ENCODE results near the gene CMSS1.

CMSS1 gene

DNA sequence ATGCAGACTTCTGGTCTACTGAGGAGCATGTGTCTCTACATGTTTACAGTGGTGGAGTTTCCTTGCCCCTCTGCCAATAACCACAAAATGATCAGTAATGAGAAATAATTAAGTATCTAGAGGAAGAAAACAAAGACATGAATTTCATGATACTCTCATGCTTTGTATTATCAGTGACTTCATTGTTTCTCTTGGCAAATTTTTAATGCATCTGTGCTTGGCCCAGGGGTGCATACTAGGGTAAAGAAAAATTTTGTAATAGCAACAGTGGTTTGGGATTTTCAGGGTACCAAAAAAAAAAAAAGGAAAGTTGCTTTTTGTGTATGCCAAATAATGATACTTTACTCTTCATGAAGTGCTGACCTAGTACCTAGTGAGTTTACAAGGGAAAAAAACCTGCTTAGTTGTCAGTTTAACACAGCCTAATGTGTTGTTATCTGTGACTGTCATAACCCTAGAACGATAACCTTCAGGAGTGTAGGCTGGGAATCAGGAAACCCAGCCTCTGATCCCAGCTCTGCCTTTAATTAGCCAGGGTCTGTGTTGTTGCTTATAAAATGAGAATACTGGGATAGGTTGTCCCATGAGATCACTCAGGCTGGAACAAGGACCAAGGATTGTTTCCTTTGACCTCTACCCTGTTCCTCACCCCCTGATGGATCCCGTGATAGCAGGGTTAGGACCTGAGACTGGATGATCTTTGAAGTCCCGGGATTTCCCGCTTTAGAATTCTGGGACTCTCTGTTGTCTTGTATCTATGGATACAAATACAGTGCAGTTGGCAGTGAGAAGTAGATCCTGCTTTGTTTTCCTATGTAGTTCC is 117.5 kb downstream of the CMSS1 start:
- H3K9me3 Mint-ChIP-seq = no peaks in the 10 kb centered on the region
- H3K36me3 Mint-ChIP-seq = peaks cover 15% of the 10 kb centered on the region
- no peak overlapping the region for H3K4me3 Mint-ChIP-seq
- H3K27ac Mint-ChIP-seq = no peak overlapping the region
- no peaks in the 10 kb centered on the region for H3K27me3 Mint-ChIP-seq
- H3K4me1 Mint-ChIP-seq = peaks cover 19% of the 10 kb centered on the region

DNA sequence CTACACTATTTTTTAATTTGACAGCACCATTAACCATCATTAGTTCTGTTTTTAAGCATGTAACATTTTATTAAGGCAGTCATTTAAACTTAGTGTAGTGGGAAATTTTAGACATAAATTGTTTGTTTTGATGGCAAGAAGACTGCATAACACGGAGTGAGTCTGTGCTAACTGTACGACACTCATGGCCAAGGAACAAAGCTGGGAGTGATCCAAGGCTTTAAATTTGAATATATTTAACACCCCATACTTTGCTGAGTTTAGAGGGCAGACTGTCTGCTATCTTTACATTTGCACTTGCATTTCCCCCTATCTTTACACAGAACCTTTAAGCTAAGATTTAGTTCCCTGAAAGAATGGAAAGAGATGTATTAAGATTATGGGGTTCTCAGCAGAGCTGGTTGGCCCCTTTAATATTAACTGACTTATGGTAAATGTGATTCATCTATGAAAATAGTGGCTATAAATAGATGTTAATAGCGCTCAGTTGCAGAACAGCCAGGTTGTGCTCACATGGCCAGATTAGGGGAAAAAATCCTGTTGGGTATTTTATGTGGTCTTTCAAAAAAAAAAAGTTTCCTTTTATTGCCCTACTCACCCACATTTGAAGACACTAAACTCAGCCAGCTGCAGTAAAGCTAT is 120.7 kb downstream of the CMSS1 start:
- peaks cover 19% of the 10 kb centered on the region for H3K4me1 Mint-ChIP-seq
- H3K4me3 Mint-ChIP-seq = no peak overlapping the region
- H3K27me3 Mint-ChIP-seq = no peaks in the 10 kb centered on the region
- H3K27ac Mint-ChIP-seq = no peak overlapping the region
- no peaks in the 10 kb centered on the region for H3K9me3 Mint-ChIP-seq
- H3K36me3 Mint-ChIP-seq = peaks cover 5% of the 10 kb centered on the region

DNA sequence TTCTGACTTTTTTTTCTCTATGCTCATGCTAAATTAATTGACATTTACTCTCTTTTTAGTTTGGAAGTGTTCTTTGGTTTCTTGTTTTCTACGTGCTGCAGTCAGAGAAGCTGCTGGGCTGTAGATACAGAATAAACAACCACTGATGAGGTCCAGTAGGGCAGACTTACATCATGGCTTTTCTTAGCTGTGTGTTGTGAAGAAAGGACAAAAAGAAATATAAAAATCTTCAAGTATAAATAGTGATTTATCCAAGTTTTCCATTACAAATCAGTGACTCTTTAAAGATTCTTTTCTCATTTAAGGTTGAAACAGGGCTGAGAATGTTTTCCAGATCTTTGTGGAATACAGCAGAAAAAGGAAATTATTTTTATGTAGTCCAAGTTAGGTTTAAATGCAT is 122.2 kb downstream of the CMSS1 start:
- Mint-ChIP-seq H3K4me3 (no peak overlapping the region), H3K4me1 (peaks cover 19% of the 10 kb centered on the region), H3K27ac (no peak overlapping the region), H3K27me3 (no peaks in the 10 kb centered on the region), H3K9me3 (no peaks in the 10 kb centered on the region), H3K36me3 (peaks cover 3% of the 10 kb centered on the region)

DNA sequence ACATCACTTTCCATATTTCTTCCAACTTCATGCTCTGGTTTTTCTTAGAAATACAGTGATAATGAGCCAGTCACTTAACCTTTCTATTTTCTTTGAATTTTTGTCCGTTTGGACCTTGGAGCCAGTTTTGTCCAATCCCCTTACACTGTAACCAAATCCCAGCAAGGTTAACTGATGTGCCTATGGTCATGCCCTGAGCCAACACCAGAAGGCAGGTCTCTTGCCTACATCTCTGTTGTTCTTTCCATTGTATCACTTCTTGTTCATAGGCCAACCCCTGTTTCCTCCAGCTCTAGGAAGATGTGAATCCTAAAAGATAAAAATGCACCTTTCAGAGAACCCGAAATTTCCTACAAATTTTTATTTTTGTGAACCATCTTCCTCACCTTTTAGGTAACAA is 122.7 kb downstream of the CMSS1 start:
- Mint-ChIP-seq H3K27me3 (no peaks in the 10 kb centered on the region), H3K36me3 (peaks cover 3% of the 10 kb centered on the region), H3K9me3 (no peaks in the 10 kb centered on the region), H3K4me3 (no peak overlapping the region), H3K4me1 (peaks cover 19% of the 10 kb centered on the region), H3K27ac (no peak overlapping the region)

DNA sequence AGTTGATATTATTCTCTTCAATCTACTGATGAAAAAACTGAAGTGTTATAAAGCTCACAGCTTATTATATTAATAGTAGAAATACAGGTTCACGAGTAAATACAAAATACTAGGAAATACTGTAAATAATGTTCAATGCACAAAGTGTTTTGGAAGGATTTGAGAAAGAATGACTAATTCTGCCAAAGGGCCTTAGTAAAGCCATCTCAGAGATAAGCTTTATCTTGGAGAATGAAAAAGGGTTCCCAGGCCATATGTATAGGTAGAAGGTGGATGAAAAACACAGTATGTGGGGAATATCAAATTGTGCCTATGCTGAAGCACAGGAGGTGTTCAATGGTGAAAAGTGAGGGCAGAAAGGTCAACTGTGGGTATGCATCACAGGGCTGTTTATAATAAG is 123.5 kb downstream of the CMSS1 start:
- Mint-ChIP-seq H3K36me3 (peaks cover 2% of the 10 kb centered on the region), H3K27ac (no peak overlapping the region), H3K27me3 (no peaks in the 10 kb centered on the region), H3K4me1 (peaks cover 19% of the 10 kb centered on the region), H3K9me3 (no peaks in the 10 kb centered on the region), H3K4me3 (no peak overlapping the region)

DNA sequence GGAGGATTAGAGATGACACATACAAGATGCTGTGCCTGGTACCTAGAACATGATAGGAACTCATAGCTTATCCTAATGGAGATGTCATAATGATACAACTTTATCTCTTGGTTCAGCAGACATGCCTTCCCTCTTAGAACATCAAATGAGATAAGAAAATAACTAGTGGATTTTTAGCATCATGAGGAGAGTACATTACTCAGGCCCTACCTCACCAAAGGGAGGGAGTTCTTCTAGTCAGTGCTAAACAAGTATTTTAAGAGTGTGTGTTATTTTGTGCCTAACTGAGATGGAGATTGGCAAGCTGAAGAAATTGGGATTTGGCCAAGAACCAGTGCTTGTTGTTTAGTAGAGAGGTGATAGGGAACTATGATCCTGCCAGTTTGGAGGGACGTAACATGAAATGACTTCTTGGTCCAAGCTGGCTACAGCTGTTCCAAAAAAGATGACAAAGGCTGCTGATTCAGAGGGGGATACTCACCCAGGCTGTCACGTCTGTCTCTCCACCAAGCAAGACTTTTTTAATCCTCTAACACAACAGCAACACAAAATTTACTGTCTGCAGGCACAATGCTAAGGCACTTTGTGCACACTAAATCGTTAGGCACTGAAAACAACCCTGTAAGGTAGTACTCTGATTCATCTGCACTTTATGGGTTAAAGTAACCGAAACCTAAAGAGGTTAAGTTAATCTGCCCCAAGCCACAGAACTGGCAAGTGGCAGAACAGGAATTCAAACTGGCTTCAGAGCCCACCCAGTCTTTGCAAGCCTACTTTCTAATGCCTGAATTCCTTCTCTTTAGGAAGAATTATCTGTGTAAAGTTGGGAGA is 126.5 kb downstream of the CMSS1 start:
- Mint-ChIP-seq H3K4me1 (no peaks in the 10 kb centered on the region), H3K4me3 (no peak overlapping the region), H3K36me3 (peaks cover 2% of the 10 kb centered on the region), H3K27ac (no peak overlapping the region), H3K9me3 (no peaks in the 10 kb centered on the region), H3K27me3 (no peaks in the 10 kb centered on the region)

DNA sequence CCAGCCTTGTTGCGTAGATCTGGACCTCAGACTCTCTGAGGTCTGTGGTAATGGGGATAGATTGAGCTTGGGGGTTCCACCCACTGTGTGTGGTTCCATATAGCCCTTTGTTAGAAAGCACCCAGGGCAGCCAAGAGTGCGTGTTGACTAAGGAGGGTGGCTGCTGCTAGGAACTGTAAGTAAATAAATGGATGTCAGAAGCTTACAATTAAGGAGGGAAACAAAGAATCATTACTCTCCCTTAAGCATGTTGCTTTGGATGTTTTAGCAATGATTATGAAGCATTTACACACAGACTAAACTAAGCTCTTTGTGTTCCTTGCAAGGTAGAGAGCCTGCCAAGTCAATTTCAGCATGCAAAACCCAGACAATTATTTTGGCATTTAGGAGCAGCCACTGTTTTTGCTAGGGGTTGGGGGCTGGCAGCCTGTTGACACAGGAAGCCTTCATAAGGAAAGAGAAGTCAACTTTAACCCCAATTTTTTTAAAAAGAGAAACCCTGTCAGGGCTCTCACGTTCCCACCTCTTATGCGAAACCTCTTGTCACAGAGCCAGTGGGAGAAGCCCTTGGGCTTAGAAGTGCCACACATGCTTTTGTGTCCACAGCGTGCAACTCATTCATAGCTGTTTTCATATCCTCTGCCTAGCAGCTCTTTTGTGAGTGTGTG is 127.8 kb downstream of the CMSS1 start:
- peaks cover 2% of the 10 kb centered on the region for H3K36me3 Mint-ChIP-seq
- no peak overlapping the region for H3K27ac Mint-ChIP-seq
- no peaks in the 10 kb centered on the region for H3K9me3 Mint-ChIP-seq
- H3K27me3 Mint-ChIP-seq = no peaks in the 10 kb centered on the region
- H3K4me1 Mint-ChIP-seq = no peaks in the 10 kb centered on the region
- no peak overlapping the region for H3K4me3 Mint-ChIP-seq

DNA sequence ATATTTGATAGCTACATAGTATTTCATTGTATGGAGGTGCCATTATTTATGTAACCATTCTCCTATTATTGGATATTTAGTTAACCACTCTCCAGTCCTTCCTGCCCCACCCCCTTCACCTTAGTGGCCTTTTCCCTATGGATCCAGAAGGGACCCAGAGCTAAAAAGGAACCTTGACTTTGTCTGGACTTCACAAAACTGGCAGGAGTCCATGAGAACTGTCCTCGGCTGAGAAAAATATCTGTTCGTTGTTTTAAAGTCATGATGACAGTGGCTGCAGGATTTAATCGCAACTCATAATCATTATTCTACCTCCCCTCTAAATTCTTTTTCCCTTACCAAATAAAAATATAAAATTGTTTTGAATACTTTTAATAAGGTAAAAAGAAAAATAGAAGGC is 129.7 kb downstream of the CMSS1 start:
- H3K9me3 Mint-ChIP-seq = no peaks in the 10 kb centered on the region
- no peaks in the 10 kb centered on the region for H3K27me3 Mint-ChIP-seq
- no peak overlapping the region for H3K4me3 Mint-ChIP-seq
- H3K36me3 Mint-ChIP-seq = peaks cover 2% of the 10 kb centered on the region
- H3K27ac Mint-ChIP-seq = no peak overlapping the region
- H3K4me1 Mint-ChIP-seq = no peaks in the 10 kb centered on the region

DNA sequence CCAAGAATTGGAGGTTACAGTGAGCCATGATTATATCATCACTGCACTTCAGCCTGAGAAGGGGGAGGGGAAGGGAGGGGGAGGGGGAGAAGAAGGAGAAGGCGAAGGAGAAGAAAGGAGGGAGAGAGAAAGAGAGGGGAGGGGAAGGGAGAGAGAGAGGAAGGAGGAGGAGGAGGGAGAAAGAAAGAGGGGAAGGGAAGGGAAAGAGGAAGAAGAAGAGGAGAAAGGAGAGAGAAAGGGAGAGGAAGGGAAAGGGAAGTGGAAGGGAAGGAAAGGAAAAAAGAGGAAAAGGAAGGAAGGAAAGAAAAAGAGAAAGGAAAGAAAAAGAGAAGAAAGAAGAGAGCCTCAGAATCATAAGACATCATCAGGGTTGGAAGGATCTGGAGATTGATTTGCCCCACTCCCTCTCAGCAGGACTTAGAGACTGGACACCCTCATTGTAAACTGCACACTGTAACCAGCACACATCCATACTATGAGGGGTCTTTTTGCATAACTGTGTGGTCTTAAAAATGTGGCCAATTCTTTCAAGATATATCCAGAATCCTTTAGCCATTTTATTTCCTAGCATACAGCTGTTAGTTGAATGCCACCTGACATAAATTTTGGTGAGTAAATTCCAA is 130.9 kb downstream of the CMSS1 start:
- Mint-ChIP-seq H3K9me3 (no peaks in the 10 kb centered on the region), H3K27me3 (no peaks in the 10 kb centered on the region), H3K4me1 (no peaks in the 10 kb centered on the region), H3K36me3 (no peaks in the 10 kb centered on the region), H3K27ac (no peak overlapping the region), H3K4me3 (no peak overlapping the region)

DNA sequence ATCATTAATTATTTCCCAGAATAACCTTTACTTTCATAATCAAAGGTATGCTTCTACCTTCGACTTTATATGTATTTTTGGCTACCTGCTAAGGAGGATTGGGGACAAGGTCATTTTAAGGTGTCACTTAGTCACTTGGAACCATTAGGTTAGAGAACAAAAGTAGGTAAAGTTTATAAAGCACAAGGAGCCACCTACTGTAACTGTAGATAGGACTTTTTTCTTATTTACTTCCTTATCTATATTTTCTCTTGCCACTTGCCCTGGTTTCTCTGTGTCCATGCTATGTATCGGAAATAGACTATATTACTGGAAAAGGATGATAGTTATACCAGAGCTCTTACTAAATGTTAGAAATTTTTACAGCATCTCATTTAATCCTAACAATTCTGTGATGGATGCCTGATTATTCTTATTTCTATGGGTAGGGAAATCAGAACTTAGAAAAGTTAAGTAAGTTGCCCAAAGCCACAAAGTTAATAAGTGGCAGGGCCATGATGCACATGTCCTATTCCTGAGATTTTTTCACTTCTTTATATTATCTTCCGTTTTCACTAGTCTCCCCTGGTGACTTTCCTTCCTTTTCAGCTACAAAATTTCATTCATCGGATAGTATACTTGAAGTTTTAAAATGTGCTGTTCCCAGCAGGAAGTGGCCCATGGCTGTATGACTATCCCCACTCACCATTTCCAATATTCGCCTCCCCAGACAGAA is 132.5 kb downstream of the CMSS1 start:
- H3K4me1 Mint-ChIP-seq = no peaks in the 10 kb centered on the region
- no peak overlapping the region for H3K4me3 Mint-ChIP-seq
- H3K9me3 Mint-ChIP-seq = no peaks in the 10 kb centered on the region
- H3K27ac Mint-ChIP-seq = no peak overlapping the region
- H3K27me3 Mint-ChIP-seq = no peaks in the 10 kb centered on the region
- no peaks in the 10 kb centered on the region for H3K36me3 Mint-ChIP-seq

DNA sequence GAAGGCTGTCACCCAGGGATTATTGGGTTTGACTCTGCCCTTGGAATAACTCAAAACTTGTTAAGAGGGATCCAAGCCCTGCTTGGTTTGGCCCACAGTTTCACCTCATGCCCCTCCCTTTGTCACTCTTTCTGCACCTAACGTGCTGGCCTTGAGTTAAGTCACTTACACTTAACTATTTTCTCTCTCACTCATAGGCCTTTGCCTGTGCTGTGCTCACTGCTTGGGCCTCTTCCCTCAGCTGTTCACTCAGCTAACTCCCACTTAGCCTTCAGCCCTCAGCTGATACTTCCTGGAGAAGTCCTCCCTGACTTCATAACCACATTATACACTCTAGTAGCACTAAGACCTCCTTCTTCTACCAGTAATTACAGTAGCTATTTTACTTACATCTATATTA is 133.3 kb downstream of the CMSS1 start:
- no peaks in the 10 kb centered on the region for H3K9me3 Mint-ChIP-seq
- no peak overlapping the region for H3K27ac Mint-ChIP-seq
- H3K36me3 Mint-ChIP-seq = no peaks in the 10 kb centered on the region
- no peaks in the 10 kb centered on the region for H3K27me3 Mint-ChIP-seq
- no peak overlapping the region for H3K4me3 Mint-ChIP-seq
- no peaks in the 10 kb centered on the region for H3K4me1 Mint-ChIP-seq

DNA sequence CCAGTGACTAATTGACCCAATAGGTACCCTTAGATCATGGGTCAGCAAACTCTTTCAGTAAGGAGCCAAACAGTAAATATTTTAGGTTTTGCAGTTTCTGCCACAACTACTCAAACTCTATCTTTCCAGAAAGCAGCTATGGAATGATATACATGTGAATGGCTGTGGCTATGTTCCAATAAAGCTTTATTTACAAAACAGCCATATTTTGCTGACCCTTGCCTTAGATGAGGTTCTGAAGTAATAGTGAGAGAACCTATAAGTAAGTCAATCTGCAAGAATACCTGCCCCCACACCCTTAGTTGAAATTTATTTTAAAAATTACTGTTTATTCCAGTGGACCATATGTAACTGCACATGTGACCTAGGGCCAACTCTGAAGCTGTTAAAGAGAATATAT is 134.0 kb downstream of the CMSS1 start:
- Mint-ChIP-seq H3K4me1 (no peaks in the 10 kb centered on the region), H3K27ac (no peak overlapping the region)

DNA sequence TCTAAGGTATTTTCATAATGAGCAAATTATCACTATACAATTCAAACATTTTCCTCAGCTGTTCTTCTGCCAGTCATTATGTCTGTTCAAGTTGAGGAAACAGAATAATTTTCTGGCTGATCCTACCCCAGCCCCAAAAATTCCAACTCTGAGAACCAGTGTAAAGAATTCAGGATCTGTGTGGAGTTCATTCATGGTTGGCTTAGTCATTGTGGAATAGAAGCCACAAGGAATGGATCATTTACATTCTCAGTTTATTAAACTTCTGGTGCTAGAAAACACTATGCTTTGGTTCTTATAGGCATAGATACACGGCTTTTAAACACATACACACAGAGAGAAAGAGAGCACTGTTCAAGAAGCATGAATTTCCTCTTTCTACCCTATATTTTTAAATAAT is 134.6 kb downstream of the CMSS1 start:
- no peaks in the 10 kb centered on the region for H3K4me1 Mint-ChIP-seq

More for the DNA sequence above, 134.0 kb downstream of the CMSS1 start:
- no peaks in the 10 kb centered on the region for H3K9me3 Mint-ChIP-seq
- no peaks in the 10 kb centered on the region for H3K36me3 Mint-ChIP-seq
- H3K4me3 Mint-ChIP-seq = no peak overlapping the region
- no peaks in the 10 kb centered on the region for H3K27me3 Mint-ChIP-seq

DNA sequence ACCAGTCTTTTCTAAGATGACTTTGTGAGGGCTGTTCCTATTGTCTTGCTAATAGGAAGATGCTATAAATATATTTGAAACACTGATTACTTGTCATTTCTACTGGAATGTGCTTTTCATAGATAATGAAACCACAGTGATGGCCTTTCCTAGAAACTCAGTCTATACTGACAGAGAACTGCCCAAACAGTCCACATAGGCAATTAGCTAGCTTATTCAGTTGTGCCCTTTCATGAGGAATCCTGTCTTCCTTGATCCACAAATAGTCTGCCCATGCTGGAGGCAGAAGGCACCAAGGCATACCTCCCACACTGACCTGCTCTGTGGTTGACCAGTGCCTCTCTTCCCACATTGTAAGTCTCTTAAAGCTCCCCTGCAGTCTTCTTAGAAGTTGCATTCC is 135.9 kb downstream of the CMSS1 start:
- Mint-ChIP-seq H3K4me3 (no peak overlapping the region), H3K36me3 (no peaks in the 10 kb centered on the region), H3K9me3 (no peaks in the 10 kb centered on the region), H3K27ac (no peak overlapping the region), H3K4me1 (no peaks in the 10 kb centered on the region), H3K27me3 (no peaks in the 10 kb centered on the region)

More for the DNA sequence above, 134.6 kb downstream of the CMSS1 start:
- Mint-ChIP-seq H3K9me3 (no peaks in the 10 kb centered on the region), H3K27me3 (no peaks in the 10 kb centered on the region), H3K4me3 (no peak overlapping the region), H3K36me3 (no peaks in the 10 kb centered on the region), H3K27ac (no peak overlapping the region)

All from activated naive CD4-positive, alpha-beta T cell treated with anti-CD3 and anti-CD28 coated beads, Interleukin-2, amount 50 U/mL, for 24 hours (primary cell).